GM06990 (cell line): ENCODE data around the gene SH3RF2.
"Not testable (repeated sequence)": the region's sequence is repeated elsewhere in the genome, so short reads cannot be mapped to it uniquely, and the experiment has no call there.

Experiments used
- DNase-seq: peaks from one replicate; pipeline ENCODE4 v3.0.0-alpha.2; 2011; ENCODE audit not compliant: insufficient read length; ENCODE audit errors: extremely low read depth
- H3K27me3 ChIP-seq: replicated peaks from 2 replicates; pipeline ENCODE4 v1.6.0; 2011; ENCODE audit warnings: low read length; ENCODE audit not compliant: control insufficient read depth, insufficient read depth
- H3K36me3 ChIP-seq: 2 replicates; pipeline ENCODE4 v1.5.1; 2011; ENCODE audit warnings: low read length; ENCODE audit not compliant: control insufficient read depth, insufficient read depth
- H3K4me3 ChIP-seq: replicated peaks from 2 replicates; pipeline ENCODE4 v1.5.1; 2011; ENCODE audit warnings: low read depth, mild to moderate bottlenecking, control low read depth, low read length
- CTCF ChIP-seq: IDR thresholded peaks from 2 replicates; pipeline ENCODE4 v1.5.1; 2011; ENCODE audit warnings: low read length, control low read depth, mild to moderate bottlenecking, inconsistent platforms; ENCODE audit not compliant: insufficient read depth, poor library complexity, severe bottlenecking

Gene SH3RF2

GRCh38 chr5:145953202-145953601 lies 16.8 kb downstream of the SH3RF2 start:
- H3K4me3 ChIP-seq = no peak overlapping the region
- no peaks in the 10 kb centered on the region for H3K27me3 ChIP-seq
- TF ChIP-seq CTCF = no peak
- no peaks in the 10 kb centered on the region for H3K36me3 ChIP-seq
- no peak for DNase-seq

- not testable (repeated sequence) for H3K4me3 ChIP-seq, DNase-seq, H3K36me3 ChIP-seq, H3K27me3 ChIP-seq
Observed at GRCh38 chr5:145954140-145954539, 17.8 kb downstream of the SH3RF2 start.

- H3K36me3 ChIP-seq = no peaks in the 10 kb centered on the region
- H3K4me3 ChIP-seq = no peak overlapping the region
- TF ChIP-seq CTCF = no peak
- no peak for DNase-seq
- no peaks in the 10 kb centered on the region for H3K27me3 ChIP-seq
Observed at GRCh38 chr5:145957388-145957787, 21.0 kb downstream of the SH3RF2 start.

GRCh38 chr5:145958436-145958835 lies 22.1 kb downstream of the SH3RF2 start:
- no peak for DNase-seq
- no peak for TF ChIP-seq CTCF
- no peaks in the 10 kb centered on the region for H3K36me3 ChIP-seq
- no peaks in the 10 kb centered on the region for H3K27me3 ChIP-seq
- H3K4me3 ChIP-seq = no peak overlapping the region

- H3K36me3 ChIP-seq = no peaks in the 10 kb centered on the region
- H3K27me3 ChIP-seq = no peaks in the 10 kb centered on the region
- H3K4me3 ChIP-seq = no peak overlapping the region
- no peak for DNase-seq
- no peak for TF ChIP-seq CTCF
Observed at GRCh38 chr5:145960166-145960565, 23.8 kb downstream of the SH3RF2 start.

- DNase-seq = no peak
- Histone ChIP-seq H3K36me3 (no peaks in the 10 kb centered on the region), H3K27me3 (no peaks in the 10 kb centered on the region), H3K4me3 (no peak overlapping the region)
- no peak for TF ChIP-seq CTCF
Observed at GRCh38 chr5:145960848-145961600, 24.6 kb downstream of the SH3RF2 start.
